HG02678 (cell line): ENCODE data around the gene PTPRK.

Experiments used
- ATAC-seq: cut with Tn5 transposase; IDR thresholded peaks from one replicate; pipeline ENCODE4 v1.9.1; 2021; ENCODE audit warnings: mild to moderate bottlenecking, moderate library complexity; ENCODE audit not compliant: unreplicated experiment

Gene PTPRK

DNA sequence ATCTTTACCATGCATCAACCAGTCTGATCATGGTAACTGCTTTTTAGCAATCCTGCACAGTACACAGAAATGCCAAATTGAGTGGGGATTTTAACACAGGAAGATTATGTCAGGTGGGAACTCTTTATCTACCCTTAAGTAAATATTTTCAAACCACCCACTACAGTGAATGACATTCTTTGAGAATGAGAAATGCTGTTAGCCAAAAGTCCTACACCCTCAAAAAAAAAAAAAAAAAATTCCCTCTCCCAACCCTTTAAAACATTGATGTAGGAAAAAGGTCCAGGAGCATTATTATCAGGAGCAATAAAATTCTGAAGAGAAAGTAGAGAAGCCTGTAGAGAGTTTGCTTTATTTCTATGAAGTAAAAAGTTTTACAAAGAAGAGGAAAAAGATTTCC is 312.3 kb downstream of the PTPRK start:
- ATAC-seq, result no peak

DNA sequence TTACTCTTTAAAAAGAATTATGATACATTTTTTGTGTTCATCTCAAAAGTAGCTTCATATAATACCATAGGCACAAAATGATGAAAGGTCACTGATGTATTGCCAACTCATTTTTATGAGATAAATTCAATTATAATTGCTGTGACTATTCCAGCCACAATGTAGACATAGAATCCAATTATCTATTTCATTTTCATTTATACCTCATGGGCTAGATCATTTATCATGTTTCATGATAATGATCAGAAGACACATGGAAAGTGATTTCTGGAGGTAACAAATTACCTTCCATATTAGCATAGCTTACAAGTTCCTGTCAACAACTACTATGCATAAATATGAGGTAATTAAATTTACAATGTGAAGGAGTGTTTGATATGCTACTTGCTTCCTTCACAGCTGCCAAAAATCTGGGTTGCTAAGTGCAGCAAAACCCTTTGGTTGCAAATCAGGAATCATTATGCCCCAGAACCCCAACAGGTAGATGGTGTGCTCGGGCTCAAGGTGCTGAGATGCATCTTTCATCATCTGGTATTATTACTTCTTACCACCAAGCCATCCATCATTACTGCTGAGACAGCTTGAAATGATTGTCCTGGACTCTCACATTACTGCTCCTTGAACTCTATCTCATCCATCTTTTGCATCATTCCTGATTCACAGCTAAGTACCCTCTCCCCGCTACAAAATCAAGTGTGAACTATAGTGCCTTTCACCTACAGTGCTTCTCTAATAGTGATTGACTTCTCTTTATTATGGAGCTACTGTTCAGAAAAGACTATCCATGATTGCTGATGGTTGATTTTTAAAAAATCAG is 313.6 kb downstream of the PTPRK start:
- no peak for ATAC-seq

DNA sequence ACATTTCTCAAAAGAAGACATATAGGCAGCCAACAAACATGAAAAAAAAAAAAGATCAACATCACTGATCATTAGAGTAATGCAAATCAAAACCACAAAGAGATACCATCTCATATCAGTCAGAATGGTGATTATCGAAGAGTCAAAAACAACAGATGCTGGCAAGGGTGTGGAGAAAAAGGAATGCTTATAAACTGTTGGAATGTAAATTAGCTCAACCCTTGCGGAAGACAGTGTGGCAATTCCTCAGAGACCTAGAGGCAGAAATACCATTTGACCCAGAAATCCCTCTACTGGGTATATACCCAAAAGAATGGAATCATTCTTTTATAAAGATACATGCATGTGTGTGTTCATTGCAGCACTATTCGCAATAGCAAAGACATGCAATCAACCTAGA is 315.8 kb downstream of the PTPRK start:
- ATAC-seq, result no peak

DNA sequence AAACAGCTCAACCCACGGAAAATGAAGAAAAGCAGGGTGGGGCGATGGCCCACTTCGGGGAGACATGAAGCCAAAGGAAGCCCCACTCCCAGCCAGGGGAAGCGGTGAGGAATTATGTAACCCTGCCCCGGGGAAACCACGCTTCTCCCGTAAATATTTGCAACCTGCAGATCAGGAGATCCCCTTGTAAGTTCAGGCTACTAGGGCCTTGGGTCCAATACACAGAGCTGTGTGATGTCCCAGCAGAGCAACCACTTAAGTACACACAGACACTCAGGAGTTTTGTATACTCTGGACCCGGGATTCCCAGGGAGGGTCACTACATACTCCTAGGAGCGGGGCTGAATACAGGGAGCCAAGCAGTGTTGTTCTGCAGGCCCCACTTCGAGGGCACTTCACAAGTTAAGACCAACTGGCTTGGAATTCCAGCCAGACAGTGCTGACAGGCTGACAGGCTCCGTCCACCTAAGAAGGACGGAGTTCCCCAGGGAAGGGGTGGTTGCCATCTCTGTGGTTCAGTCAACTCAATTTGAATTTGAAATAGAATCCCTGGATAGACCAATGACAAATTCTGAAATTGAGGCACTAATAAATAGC is 318.1 kb downstream of the PTPRK start:
- ATAC-seq, result no peak

DNA sequence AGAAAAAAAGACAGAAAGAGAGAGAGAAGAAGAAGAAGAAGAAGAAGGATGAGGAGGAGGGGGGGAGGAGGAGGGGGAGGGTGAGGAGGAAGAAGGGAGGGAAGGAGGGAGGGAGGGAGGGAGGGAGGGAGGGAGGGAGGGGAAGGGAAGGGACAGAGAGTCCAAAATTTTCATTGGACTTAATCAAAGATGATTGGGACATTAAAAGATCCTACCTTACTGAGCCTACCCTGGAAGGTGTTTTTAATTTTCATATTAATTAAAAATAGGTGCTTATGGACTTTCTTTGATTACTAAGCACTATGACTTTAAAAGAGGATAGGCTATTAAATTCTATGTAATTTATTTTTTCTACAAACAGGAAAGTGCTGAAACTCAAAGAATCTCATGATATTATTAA is 319.6 kb downstream of the PTPRK start:
- ATAC-seq, result no peak

DNA sequence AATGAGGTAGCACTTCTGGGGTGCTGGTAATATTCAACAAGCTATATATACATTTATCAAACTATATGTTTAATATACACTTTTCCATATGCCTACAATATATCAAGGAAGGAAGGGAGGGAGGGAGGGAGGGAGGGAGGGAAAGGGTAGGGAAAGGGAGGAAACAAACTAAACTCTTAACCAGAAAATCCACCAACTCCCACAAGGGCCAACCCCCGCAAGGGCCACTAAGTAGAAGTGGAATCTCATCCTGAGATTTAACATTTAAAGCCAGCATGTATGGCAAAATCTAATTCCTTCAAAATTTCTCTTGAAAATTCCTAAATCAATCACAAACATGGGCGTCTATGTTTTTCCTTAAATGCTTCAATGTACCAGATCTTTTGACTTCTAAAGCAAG is 320.9 kb downstream of the PTPRK start:
- no peak for ATAC-seq

DNA sequence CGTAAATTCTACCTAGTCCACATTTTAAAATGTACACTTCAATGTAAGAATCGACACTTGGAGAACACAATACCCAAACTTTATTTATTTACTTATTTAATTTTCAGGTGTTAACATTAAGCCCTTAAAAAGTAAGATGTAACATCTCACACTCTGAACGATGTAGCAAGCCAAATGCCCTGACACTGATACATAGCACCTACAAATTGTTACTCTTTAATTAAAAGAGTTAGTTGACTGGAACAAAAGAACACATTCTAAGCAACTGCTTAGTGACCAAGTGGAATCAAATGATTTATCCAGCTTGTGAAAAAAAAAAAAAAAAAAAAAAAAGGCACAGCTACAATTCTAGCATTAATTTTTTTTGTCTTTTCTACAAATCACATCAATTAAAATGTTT is 327.4 kb downstream of the PTPRK start:
- ATAC-seq, result no peak

DNA sequence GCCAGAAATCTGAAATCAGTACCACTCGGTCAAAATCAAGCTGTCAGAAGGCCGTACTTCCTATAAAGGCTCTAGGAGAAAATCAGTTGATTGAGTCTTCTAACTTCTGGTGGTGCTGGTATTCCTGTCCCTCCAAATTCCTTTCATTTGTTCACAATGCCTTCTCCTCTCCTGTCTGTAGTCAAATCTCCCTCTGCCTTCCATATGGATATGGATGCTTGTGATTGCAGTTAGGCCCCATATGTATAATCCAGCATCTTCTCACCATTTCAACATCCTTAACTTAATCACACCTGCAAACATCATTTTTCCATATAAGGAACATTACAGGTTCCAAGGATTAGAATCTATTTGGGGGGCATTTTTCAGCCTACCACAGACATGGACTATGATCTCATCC is 331.7 kb downstream of the PTPRK start:
- ATAC-seq, result no peak

DNA sequence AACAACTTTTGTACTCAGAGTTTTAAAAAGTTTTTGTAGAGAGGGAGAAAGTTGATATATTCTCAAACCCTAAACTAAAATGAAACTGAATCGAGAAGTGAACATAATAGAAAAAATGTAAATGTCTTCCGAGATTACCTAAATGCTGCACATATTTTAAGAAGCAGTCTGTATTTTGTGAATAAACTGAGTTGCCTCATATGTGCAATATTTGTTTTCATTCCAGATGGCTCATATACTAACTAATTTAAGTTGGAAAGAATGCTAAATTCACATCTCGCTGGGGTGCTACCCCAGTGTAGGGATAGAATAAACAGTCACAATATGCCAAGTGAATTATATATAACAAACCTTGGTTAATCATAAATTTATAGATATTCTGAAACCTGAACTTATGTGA is 333.7 kb downstream of the PTPRK start:
- no peak for ATAC-seq

DNA sequence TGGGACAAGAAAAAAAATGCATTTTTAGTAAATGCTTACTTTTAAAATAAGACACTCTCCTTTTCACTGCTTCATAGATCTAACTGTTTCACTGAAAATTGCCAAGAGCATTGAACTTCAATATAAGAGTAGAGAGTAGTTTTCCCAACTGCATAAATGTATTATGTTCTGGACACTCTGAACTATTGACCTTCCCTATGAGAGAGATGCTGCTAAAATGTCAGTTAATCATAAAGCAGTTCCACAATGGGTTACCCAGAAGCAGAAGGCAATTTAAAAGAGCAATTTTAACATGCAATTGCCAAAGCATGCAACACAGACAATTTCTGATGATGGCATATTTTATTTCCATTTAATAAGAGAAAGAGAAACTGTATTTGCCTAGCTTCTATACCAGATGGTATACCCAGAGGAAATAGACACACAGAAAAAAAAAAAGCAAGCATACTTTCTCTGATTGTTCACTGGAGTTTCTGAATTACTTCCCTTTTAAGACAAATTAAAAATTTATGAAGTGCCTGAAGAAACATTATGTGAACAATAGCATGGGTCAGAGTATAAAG is 340.4 kb downstream of the PTPRK start:
- ATAC-seq, result no peak

DNA sequence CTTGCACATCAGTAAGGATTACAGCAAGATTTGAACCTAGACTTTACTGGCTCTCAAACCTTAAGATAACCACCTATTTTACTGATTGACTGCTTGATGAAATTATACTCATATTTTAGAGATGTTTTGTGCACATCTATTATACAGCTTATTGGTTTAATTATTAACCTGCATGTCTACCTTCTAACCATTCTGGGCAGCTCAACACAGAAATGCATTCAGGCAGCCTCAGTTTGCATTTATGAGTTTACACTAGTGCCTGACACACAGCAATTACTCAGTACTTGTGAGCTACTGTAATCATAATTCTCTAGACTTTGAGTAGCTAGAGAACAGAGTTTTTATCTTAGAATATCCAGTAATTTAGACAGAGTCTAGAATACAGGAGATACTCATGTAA is 345.7 kb downstream of the PTPRK start:
- ATAC-seq, result no peak

DNA sequence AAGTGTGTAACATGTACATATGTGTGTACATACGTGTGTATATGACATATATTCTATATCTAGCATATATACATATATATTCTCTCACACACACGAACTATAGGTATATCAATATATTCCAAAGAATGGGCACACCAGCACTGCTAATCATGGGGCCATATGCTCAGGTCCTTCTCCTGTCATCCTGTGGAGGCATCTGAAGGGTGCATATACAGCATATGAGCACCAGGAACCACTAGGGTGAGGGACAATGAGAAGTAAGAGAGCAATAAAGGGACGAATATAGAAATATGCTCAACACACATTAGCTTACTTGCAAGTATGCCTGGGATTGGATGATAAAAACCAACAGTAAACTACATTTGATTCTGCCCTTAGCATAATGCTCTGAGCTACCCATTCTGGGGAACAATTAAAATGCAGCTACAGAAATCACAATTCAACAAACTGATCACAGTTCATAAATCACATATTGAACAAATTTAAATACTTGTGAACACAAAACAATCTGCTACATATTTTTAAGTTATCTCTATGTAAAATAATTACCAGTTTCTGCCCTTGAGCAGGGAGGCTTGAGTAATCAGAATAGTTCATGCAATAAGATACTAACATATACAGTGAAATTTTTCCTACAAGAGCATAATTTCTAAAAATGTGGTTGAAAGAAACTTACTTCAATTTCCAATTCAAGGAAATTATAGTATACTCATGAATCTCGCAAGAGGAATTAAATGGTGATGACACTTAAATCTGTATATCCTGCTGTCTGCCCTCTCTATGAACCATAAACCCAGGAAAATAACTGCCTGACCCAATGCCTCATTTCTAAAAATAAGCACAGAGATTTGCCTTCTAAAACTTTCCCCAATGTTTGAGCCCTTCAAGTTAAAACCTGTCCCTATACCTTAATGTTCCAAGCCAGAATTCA is 347.4 kb downstream of the PTPRK start:
- ATAC-seq, result no peak

DNA sequence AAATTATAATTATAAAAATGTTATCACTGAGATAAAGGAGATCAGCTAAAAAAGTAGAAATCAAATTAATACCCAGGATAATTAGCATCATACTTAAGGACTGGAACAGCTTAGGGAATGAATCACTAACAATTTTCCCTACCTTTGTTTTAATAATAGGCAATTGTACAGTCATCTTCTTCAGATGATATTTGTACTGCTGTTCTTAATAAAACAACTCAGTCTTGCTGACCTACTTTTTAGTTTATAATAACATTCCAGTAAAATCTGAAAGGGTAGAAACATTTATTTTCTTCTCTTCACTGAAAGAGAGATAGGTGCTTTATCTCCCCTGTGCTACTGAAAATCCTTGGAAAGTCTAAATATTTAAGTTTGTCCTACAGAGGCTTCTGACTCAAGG is 348.3 kb downstream of the PTPRK start:
- no peak for ATAC-seq

DNA sequence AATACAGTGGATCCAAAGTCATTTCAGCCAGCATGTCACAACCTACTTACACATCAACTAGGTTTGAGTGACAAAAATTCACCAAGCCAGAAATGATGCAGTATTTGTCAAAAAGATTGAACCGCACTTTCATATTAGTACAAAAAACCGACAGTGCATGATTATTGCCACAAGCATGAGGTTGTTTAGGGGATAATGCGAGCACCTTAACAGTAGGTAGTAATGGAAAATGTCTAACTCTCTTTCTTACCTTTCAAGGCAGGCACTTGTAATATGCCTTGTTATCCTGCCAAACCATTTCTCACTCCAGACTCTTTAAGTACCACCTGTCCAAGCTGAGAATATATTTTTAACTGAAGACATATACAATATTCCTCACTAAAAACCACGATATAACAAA is 349.2 kb downstream of the PTPRK start:
- no peak for ATAC-seq

DNA sequence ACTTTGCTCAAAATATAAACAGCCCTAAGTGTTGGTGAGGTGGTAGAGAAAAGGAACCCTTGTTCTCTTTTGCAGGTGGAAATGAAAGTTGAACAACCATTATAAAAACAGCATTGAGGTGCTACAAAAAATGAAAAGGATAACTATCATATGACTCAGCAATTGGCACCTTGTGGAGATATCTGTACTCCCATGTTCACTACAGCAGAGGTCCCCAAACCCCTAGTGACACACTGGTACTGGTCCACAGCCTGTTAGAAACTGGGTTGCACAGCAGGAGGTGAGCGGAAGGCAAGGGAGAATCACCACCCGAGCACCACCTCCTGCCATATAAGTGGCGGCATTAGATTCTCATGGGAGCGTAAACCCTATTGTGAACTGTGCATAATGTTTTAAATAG is 352.2 kb downstream of the PTPRK start:
- ATAC-seq, result no peak

DNA sequence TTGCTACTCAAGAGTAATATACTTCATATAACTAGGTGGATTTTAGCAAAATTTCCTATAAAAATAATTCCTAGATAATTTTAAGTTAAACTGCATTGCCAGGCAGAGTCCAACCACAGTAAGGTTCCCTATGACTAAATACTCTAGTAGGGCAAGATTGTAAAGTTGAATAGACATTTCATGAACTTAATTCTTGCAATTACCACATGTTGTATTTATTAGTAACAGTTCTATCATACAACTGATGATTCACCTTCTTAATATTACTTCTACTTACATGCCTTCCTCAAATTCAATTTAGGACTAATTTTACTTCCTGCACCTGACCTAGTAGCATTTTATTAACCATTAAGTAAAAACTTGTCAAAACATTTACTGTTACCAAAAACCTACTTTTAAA is 352.8 kb downstream of the PTPRK start:
- ATAC-seq, result no peak

DNA sequence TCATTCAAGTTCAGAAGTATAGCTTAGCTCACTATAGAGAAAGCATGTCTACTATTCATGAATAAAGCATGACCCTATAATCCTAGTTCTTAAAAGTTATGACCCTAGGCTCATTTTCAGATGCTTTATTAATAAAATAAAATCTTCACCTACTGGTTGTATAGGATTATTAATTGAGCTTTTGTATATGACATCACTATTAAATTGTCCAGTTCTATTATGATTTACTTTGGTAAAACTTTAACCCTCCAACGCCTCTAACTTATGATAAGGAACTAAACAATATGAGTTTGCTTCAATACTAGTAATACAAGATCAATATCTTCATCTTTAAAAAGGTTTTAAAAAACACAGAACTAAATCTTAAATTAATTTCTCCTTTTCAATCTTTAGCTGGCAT is 356.1 kb downstream of the PTPRK start:
- no peak for ATAC-seq

DNA sequence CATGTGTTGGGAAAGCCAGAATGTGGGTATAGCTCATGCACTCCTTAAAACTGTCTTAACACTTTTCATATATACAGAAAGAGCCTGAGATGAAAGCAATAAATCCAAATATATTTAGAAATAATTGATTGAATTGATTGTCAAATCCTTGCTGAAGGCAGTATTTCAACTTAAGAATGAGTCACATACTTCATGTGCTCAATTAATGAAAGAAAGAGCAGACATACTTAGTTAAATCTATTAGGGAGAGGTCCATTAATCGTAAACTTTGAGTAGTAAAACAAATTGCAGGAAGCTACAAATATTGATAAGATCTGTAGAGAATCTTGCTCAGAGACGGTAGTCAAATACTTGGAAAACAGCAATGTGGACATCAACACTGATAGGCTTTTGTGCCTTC is 358.0 kb downstream of the PTPRK start:
- no peak for ATAC-seq

DNA sequence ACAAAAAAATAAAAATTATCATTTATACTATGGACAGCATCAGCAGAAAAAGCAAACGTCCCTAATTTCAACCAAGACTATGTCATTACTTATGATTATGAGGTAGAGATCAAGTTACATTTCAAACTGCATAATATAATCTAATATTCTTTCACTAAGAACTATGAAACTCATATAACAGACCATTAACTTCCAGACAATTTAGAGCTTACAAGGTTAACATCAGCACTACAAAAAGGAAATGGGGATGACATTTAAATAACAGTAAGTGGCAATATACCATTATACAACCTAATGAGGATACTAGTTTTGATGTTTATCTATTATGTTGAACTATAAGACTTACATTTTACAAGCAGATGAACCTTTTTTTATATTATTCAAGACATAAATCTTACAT is 358.6 kb downstream of the PTPRK start:
- no peak for ATAC-seq

DNA sequence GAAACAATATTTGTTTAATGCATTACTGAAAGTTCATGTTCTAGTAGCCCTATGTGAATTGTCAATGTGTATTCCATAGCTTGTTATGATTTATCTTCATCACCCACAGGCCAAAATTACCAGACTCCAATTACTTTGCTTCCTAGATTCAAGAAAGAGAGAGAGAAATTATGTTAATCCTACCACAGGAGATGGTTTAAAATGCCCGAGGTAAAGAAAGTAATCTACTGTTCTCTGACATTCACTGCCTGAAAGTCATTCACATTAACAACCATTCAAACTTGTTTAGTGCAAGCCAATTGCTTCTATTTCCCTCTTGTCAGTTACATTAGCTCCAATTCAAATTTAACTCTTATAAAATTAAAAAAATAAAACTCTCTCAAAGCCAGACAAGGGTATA is 359.1 kb downstream of the PTPRK start:
- ATAC-seq, result no peak

DNA sequence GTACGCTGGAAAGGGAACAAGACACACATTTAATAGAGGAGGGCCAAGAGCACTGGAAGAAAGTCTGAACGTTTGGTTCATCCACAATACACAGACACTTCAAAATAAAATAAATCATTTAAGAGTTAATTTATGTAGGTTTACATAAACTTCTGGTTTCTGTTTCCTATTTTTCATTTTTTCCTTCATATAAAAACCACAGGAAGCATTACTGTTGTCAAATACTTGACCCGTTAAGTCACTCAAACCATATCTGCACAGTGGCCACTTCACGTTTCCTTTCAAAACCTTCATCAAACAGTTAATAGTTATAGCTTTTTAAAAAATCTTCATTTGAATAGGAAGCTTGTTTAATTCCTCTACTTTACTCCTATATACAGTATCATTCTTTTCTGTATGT is 361.9 kb downstream of the PTPRK start:
- ATAC-seq, result no peak
